ENCODE results near the gene MARCHF4. TPM values are rescaled to one million over a fixed set of nuclear protein-coding genes. Genes with fewer than 3 reads are reported as not detected.

The MARCHF4 gene
- total and polyA plus RNA-seq, 9 of the 15 experiments (the other 6 are each of a cell fraction or from before 2014, with no cell fraction given), result 0.05 TPM; not detected in 8

GRCh38 chr2:216371721-216372702 is at the start of gene MARCHF4 (continued):
- no peak for TF ChIP-seq SMAD1 (IDR thresholded peaks at IDR 0.05; ENCODE audit: low read depth, low read length, partially characterized antibody)
- TF ChIP-seq HNRNPK (IDR thresholded peaks at IDR 0.05; ENCODE audit: low read depth, low read length, poor library complexity, severe bottlenecking), result no peak
- peak; percentile 92 for TF ChIP-seq PRMT5 (CRISPR knock-in tag; IDR thresholded peaks at IDR 0.05)
- TF ChIP-seq, protein P1, sequence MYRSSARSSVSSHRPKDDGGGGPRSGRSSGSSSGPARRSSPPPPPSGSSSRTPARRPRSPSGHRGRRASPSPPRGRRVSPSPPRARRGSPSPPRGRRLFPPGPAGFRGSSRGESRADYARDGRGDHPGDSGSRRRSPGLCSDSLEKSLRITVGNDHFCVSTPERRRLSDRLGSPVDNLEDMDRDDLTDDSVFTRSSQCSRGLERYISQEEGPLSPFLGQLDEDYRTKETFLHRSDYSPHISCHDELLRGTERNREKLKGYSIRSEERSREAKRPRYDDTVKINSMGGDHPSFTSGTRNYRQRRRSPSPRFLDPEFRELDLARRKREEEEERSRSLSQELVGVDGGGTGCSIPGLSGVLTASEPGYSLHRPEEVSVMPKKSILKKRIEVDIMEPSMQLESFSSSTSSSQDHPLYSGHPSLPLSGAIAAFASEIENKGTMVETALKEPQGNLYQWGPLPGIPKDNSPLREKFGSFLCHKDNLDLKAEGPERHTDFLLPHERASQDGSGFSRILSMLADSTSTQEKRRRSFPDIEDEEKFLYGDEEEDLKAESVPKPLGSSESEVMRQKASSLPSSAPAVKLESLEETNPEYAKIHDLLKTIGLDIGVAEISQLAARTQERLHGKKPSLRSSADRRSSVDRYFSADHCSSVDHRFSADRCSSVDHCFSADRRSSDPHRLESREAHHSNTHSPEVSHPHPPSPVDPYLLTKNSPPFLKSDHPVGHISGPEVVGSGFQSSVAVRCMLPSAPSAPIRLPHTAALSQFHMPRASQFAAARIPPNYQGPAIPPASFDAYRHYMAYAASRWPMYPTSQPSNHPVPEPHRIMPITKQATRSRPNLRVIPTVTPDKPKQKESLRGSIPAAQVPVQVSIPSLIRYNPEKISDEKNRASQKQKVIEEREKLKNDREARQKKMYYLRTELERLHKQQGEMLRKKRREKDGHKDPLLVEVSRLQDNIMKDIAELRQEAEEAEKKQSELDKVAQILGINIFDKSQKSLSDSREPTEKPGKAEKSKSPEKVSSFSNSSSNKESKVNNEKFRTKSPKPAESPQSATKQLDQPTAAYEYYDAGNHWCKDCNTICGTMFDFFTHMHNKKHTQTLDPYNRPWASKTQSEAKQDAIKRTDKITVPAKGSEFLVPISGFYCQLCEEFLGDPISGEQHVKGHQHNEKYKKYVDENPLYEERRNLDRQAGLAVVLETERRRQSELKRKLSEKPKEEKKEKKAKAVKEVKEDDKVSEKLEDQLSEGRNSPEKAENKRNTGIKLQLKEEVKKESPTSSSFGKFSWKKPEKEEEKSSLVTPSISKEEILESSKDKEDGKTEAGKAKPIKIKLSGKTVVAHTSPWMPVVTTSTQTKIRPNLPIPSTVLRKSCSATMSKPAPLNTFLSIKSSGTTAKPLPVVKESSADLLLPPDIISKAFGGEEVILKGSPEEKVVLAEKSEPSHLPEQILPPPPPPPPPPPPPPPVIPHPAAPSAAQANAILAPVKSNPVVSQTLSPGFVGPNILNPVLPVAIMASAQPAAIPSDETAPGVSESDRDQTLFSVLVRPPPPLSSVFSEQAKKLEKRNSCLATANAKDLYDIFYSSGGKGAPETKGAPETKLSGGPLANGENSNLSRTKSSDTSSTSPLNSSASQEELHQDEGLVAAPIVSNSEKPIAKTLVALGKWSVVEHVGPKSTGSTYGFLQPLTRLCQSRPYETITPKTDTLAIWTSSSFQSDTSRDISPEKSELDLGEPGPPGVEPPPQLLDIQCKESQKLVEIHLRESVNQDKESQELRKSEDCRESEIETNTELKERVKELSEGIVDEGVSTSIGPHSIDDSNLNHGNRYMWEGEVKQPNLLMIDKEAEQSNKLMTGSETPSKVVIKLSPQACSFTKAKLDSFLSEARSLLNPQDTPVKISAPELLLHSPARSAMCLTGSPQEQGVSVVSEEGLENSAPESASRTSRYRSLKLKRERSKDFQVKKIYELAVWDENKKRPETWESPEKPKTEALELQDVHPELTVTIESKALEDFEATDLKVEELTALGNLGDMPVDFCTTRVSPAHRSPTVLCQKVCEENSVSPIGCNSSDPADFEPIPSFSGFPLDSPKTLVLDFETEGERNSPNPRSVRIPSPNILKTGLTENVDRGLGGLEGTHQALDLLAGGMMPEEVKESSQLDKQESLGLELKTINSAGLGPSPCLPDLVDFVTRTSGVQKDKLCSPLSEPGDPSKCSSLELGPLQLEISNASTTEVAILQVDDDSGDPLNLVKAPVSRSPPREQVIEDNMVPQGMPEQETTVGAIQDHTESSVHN (IDR thresholded peaks at IDR 0.05; ENCODE audit: borderline replicate concordance in 1 of 2, low read depth in 1 of 2), result no peak
- TF ChIP-seq ZNF512 (tag; IDR thresholded peaks at IDR 0.05), result peak; percentile 63; the same call in 1 of the 2 replicates
- peak; percentile 90; the same call in 1 of the 2 replicates for TF ChIP-seq ZNF232 (CRISPR knock-in tag; IDR thresholded peaks at IDR 0.05)
- peak; percentile 55; the same call in 1 of the 2 replicates for TF ChIP-seq SMARCE1 (IDR thresholded peaks at IDR 0.05)
- TF ChIP-seq, protein P2, sequence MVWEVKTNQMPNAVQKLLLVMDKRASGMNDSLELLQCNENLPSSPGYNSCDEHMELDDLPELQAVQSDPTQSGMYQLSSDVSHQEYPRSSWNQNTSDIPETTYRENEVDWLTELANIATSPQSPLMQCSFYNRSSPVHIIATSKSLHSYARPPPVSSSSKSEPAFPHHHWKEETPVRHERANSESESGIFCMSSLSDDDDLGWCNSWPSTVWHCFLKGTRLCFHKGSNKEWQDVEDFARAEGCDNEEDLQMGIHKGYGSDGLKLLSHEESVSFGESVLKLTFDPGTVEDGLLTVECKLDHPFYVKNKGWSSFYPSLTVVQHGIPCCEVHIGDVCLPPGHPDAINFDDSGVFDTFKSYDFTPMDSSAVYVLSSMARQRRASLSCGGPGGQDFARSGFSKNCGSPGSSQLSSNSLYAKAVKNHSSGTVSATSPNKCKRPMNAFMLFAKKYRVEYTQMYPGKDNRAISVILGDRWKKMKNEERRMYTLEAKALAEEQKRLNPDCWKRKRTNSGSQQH (CRISPR knock-in tag; IDR thresholded peaks at IDR 0.05), result 0 out of 2 replicates have a peak, but pooled peaks have one; percentile 36
- TF ChIP-seq, protein P3, sequence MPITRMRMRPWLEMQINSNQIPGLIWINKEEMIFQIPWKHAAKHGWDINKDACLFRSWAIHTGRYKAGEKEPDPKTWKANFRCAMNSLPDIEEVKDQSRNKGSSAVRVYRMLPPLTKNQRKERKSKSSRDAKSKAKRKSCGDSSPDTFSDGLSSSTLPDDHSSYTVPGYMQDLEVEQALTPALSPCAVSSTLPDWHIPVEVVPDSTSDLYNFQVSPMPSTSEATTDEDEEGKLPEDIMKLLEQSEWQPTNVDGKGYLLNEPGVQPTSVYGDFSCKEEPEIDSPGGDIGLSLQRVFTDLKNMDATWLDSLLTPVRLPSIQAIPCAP (CRISPR knock-in tag; IDR thresholded peaks at IDR 0.05; ENCODE audit: borderline replicate concordance), result peak; percentile 70; the same call in 1 of the 2 replicates
- TF ChIP-seq, protein P4, sequence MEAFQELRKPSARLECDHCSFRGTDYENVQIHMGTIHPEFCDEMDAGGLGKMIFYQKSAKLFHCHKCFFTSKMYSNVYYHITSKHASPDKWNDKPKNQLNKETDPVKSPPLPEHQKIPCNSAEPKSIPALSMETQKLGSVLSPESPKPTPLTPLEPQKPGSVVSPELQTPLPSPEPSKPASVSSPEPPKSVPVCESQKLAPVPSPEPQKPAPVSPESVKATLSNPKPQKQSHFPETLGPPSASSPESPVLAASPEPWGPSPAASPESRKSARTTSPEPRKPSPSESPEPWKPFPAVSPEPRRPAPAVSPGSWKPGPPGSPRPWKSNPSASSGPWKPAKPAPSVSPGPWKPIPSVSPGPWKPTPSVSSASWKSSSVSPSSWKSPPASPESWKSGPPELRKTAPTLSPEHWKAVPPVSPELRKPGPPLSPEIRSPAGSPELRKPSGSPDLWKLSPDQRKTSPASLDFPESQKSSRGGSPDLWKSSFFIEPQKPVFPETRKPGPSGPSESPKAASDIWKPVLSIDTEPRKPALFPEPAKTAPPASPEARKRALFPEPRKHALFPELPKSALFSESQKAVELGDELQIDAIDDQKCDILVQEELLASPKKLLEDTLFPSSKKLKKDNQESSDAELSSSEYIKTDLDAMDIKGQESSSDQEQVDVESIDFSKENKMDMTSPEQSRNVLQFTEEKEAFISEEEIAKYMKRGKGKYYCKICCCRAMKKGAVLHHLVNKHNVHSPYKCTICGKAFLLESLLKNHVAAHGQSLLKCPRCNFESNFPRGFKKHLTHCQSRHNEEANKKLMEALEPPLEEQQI (IDR thresholded peaks at IDR 0.05), result peak; percentile 78

Data from K562 (cell line).